K562 (cell line): Measurements from ENCODE around the gene B4GALNT3. TPM values are rescaled to one million over a fixed set of nuclear protein-coding genes. Genes with fewer than 3 reads are reported as not detected.

Source experiments
- BHLHE40 ChIP-seq: IDR thresholded peaks from 2 replicates; pipeline ENCODE4 v1.6.1; 2011; ENCODE audit warnings: low read length, improper control_type of control experiment
- ETS2 ChIP-seq: IDR thresholded peaks from 2 replicates; pipeline ENCODE4 v1.6.1; 2016; ENCODE audit warnings: borderline replicate concordance, missing genetic modification characterization, mild to moderate bottlenecking, moderate library complexity, missing compliant biosample characterization; ENCODE audit not compliant: poor library complexity, severe bottlenecking
- EWSR1 ChIP-seq: fragments of 450-650 bp; IDR thresholded peaks from 2 replicates; pipeline ENCODE4 v1.6.1; 2018; ENCODE audit warnings: borderline replicate concordance, mild to moderate bottlenecking, low read depth, moderate library complexity; ENCODE audit not compliant: partially characterized antibody
- FUS ChIP-seq: fragments of 200-400 bp; formaldehyde crosslinking; optimal IDR thresholded peaks from 2 replicates; pipeline ENCODE3; 2017; ENCODE audit warnings: low read depth, low read length
- HMG20A ChIP-seq: fragments of 450-650 bp; formaldehyde crosslinking; conservative IDR thresholded peaks from 2 replicates; pipeline ENCODE4 v1.4.0; 2020; ENCODE audit warnings: mild to moderate bottlenecking, mixed read lengths
- HNRNPL ChIP-seq: fragments of 200-400 bp; formaldehyde crosslinking; IDR thresholded peaks from 2 replicates; pipeline ENCODE4 v1.6.1; 2017; ENCODE audit warnings: low read depth, mild to moderate bottlenecking, low read length
- NCOA2 ChIP-seq, 2 experiments: fragments of 450-650 bp; IDR thresholded peaks; 2 replicates each; pipeline ENCODE4 v1.6.1; 2018; ENCODE audit warnings: mild to moderate bottlenecking in 2 of 2, moderate library complexity in 1 of 2; ENCODE audit not compliant: partially characterized antibody in 2 of 2
- POLR2A ChIP-seq: fragments of 450-650 bp; conservative IDR thresholded peaks from 2 replicates; pipeline ENCODE4 v1.6.1; 2016
- RFX1 ChIP-seq: fragments of 450-650 bp; IDR thresholded peaks from 2 replicates; pipeline ENCODE4 v1.6.1; 2016; ENCODE audit warnings: mild to moderate bottlenecking, moderate library complexity
- SNRNP70 ChIP-seq: fragments of 200-400 bp; formaldehyde crosslinking; optimal IDR thresholded peaks from 2 replicates; pipeline ENCODE3; 2017; ENCODE audit warnings: low read depth, low read length
- SP1 ChIP-seq: sonication (generic); formaldehyde crosslinking; IDR thresholded peaks from 2 replicates; pipeline ENCODE4 v1.8.1; 2022; ENCODE audit warnings: mild to moderate bottlenecking, missing genetic modification reagents
- SRSF1 ChIP-seq: fragments of 200-400 bp; formaldehyde crosslinking; IDR thresholded peaks from 2 replicates; pipeline ENCODE4 v1.6.1; 2017; ENCODE audit warnings: mild to moderate bottlenecking, low read depth, low read length, moderate library complexity
- STAG1 ChIP-seq: sonication (generic); formaldehyde crosslinking; IDR thresholded peaks from 2 replicates; pipeline ENCODE4 v1.5.0; 2020; ENCODE audit warnings: missing genetic modification reagents, borderline replicate concordance
- TAF15 ChIP-seq: fragments of 200-400 bp; formaldehyde crosslinking; IDR thresholded peaks from 2 replicates; pipeline ENCODE4 v1.6.1; 2017; ENCODE audit warnings: mild to moderate bottlenecking, low read depth, low read length, moderate library complexity
- TARDBP ChIP-seq: fragments of 450-650 bp; IDR thresholded peaks from 2 replicates; pipeline ENCODE4 v1.6.1; 2016
- TOE1 ChIP-seq, 2 experiments: fragments of 450-650 bp in 1 of 2; sonication (generic) in 1 of 2; formaldehyde crosslinking in 1 of 2; IDR thresholded peaks; 2 replicates each; pipeline versions ENCODE4 v1.7.1 to v1.8.0; 2016 to 2022; ENCODE audit warnings: borderline replicate concordance in 2 of 2, mild to moderate bottlenecking in 2 of 2, antibody characterized with exemption in 1 of 2, inconsistent platforms in 1 of 2, low read depth in 1 of 2, missing genetic modification reagents in 1 of 2, moderate library complexity in 1 of 2
- ZNF655 ChIP-seq: fragments of 250-450 bp; sonication (Bioruptor Pico); IDR thresholded peaks from 2 replicates; pipeline ENCODE4 v1.5.0; 2021
- ZNF668 ChIP-seq: fragments of 250-450 bp; sonication (Bioruptor Pico); IDR thresholded peaks from 2 replicates; pipeline ENCODE4 v1.8.0; 2022; ENCODE audit warnings: mild to moderate bottlenecking, inconsistent platforms
- polyA plus RNA-seq, 8 experiments: library from polyadenylated mRNA; depleted of rRNA in 4 of 8; stranded (reverse) in 5 of 8; unstranded in 3 of 8; fragments of >200 nt; fragmentation: Nextera tagmentation in 2 of 8; fragmentation: Illumina TruSeq in 1 of 8; extraction: Ambion mirVana in 2 of 8; extraction: Trizol in 1 of 8; gene quantifications; 2 replicates each; pipeline versions ENCODE4 v1.2.1 to v1.2.3, GENCODE V29; 2011 to 2014; ENCODE audit warnings: inconsistent platforms in 1 of 8, missing spikeins in 1 of 8
- total RNA-seq, 7 experiments: library from RNA; depleted of rRNA in 6 of 7; stranded (reverse); fragments of >200 nt in 6 of 7; fragmentation: Illumina TruSeq in 2 of 7; extraction: Trizol in 2 of 7; gene quantifications; 2 replicates each; pipeline versions ENCODE4 v1.2.1 to v1.2.3, GENCODE V29; 2011 to 2021; ENCODE audit warnings: low replicate concordance in 1 of 7
- TF ChIP-seq, protein P1 (sequence below): fragments of 450-650 bp; formaldehyde crosslinking; IDR thresholded peaks from 2 replicates; pipeline ENCODE4 v1.4.0; 2020; ENCODE audit warnings: mild to moderate bottlenecking, moderate library complexity
- TF ChIP-seq, protein P2 (sequence below): fragments of 250-450 bp; sonication (Bioruptor Pico); IDR thresholded peaks from 2 replicates; pipeline ENCODE4 v1.4.0; 2020; ENCODE audit warnings: mild to moderate bottlenecking, moderate library complexity
- TF ChIP-seq, protein P3 (sequence below): sonication (generic); formaldehyde crosslinking; IDR thresholded peaks from 2 replicates; pipeline ENCODE4 v1.8.0; 2022; ENCODE audit warnings: missing genetic modification reagents, mild to moderate bottlenecking, borderline replicate concordance

Gene B4GALNT3
- total and polyA plus RNA-seq, 9 of the 15 experiments (the other 6 are each of a cell fraction or from before 2014, with no cell fraction given): 0.04 to 0.36 (median 0.10) TPM; not detected in 6

- TF ChIP-seq, protein P1, sequence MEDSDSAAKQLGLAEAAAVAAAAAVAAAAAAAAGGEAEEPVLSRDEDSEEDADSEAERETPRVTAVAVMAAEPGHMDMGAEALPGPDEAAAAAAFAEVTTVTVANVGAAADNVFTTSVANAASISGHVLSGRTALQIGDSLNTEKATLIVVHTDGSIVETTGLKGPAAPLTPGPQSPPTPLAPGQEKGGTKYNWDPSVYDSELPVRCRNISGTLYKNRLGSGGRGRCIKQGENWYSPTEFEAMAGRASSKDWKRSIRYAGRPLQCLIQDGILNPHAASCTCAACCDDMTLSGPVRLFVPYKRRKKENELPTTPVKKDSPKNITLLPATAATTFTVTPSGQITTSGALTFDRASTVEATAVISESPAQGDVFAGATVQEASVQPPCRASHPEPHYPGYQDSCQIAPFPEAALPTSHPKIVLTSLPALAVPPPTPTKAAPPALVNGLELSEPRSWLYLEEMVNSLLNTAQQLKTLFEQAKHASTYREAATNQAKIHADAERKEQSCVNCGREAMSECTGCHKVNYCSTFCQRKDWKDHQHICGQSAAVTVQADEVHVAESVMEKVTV: peak; percentile 90
- TF ChIP-seq STAG1 (peak; percentile 68; the same call in 1 of the 2 replicates), RFX1 (no peak), BHLHE40 (no peak), HNRNPL (no peak), FUS (no peak), ETS2 (tag) (no peak), ZNF668 (CRISPR knock-in tag) (0 out of 2 replicates have a peak, but pooled peaks have one; percentile 59), NCOA2 (IDR thresholded peaks at IDR 0.05; ENCODE audit: partially characterized antibody in 2 of 2) (no peak), TAF15 (no peak), SNRNP70 (no peak), HMG20A (CRISPR knock-in tag) (no peak), SP1 (CRISPR knock-in tag) (no peak), TARDBP (no peak), TOE1 (IDR thresholded peaks at IDR 0.05; ENCODE audit: borderline replicate concordance) (peak; percentile 36; the same call in 1 of the 2 replicates), TOE1 (CRISPR knock-in tag; IDR thresholded peaks at IDR 0.05; ENCODE audit: borderline replicate concordance, low read depth) (no peak), EWSR1 (no peak), SRSF1 (no peak), ZNF655 (no peak), POLR2A (peak; percentile 34; the same call in 1 of the 2 replicates)
- TF ChIP-seq, protein P2, sequence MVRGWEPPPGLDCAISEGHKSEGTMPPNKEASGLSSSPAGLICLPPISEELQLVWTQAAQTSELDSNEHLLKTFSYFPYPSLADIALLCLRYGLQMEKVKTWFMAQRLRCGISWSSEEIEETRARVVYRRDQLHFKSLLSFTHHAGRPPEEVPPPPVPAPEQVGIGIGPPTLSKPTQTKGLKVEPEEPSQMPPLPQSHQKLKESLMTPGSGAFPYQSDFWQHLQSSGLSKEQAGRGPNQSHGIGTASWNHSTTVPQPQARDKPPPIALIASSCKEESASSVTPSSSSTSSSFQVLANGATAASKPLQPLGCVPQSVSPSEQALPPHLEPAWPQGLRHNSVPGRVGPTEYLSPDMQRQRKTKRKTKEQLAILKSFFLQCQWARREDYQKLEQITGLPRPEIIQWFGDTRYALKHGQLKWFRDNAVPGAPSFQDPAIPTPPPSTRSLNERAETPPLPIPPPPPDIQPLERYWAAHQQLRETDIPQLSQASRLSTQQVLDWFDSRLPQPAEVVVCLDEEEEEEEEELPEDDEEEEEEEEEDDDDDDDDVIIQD (CRISPR knock-in tag): no peak
- TF ChIP-seq, protein P3, sequence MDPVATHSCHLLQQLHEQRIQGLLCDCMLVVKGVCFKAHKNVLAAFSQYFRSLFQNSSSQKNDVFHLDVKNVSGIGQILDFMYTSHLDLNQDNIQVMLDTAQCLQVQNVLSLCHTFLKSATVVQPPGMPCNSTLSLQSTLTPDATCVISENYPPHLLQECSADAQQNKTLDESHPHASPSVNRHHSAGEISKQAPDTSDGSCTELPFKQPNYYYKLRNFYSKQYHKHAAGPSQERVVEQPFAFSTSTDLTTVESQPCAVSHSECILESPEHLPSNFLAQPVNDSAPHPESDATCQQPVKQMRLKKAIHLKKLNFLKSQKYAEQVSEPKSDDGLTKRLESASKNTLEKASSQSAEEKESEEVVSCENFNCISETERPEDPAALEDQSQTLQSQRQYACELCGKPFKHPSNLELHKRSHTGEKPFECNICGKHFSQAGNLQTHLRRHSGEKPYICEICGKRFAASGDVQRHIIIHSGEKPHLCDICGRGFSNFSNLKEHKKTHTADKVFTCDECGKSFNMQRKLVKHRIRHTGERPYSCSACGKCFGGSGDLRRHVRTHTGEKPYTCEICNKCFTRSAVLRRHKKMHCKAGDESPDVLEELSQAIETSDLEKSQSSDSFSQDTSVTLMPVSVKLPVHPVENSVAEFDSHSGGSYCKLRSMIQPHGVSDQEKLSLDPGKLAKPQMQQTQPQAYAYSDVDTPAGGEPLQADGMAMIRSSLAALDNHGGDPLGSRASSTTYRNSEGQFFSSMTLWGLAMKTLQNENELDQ: no peak
These were observed 116.3 kb downstream of the B4GALNT3 start (continued) for GRCh38 chr12:575948-576614.
